Activated CD4-positive, alpha-beta T cell treated with anti-CD3 and anti-CD28 coated beads, Interleukin-2, amount 50 U/mL, for 48 hours (primary cell): ENCODE results near the gene ROR1.
"Not testable (repeated sequence)": the region's sequence is repeated elsewhere in the genome, so short reads cannot be mapped to it uniquely, and the experiment has no call there.

Source experiments
- DNase-seq, 2 experiments: peaks; one replicate each; pipeline ENCODE4 v3.0.0-alpha.2; 2020

The ROR1 gene

DNA sequence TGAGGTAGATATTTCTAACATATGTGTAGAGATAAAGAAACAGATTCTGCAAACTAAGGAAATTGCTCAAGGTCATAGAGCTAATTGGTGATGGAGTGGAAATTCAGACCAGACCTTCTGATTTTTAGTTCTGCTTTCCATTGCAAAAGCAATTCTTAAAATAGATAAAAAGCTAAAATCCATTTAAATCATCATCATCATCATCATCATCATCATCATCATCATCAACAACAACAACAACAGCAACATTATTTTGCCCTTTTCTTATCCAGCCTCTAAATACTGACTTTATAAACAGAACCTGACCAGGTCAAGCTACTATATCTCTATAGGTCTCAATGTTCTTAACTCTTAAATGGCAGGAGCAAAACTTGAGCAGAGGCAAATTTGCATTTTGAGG lies 14.0 kb upstream of the ROR1 start:
- no peak for DNase-seq

DNA sequence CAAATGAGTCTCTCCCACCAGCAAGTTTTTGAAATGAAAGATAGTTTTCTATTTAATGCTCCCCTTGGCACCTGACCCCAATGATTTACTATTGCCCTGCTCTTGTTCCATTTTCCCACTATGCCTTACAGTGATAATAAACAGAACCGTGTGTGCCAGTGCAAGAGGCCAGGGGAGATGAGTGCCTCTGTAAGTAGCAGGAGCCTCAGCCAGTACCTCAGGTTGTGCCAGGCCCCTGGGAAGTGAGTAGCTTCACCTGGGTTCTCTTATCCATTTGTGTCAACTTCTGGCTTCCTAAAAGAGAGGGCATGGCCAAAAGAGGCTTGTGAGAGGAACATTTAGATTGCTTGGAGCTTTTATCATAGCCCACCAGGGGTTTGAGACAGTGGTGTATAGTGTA lies 3.4 kb upstream of the ROR1 start:
- DNase-seq, result no peak

DNA sequence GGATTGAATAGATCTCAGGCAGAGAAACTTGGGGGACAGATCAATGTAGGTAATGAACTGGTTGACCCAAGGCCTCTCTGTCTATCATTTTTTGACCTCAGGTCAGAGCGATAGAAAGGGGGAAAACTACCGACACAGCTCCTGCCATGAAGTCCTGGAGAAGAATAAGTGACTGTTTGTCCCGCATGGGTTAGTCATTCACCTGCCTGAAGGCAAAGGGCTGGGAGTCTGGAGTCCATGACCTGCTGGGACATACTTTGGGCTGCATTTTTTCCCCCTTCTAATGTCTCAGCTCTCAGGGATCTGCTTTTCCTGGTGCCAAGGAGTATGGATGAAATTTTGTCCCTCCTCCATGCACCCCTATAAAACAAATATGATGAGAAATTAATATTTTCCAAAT lies 1.6 kb upstream of the ROR1 start:
- DNase-seq, result no peak

DNA sequence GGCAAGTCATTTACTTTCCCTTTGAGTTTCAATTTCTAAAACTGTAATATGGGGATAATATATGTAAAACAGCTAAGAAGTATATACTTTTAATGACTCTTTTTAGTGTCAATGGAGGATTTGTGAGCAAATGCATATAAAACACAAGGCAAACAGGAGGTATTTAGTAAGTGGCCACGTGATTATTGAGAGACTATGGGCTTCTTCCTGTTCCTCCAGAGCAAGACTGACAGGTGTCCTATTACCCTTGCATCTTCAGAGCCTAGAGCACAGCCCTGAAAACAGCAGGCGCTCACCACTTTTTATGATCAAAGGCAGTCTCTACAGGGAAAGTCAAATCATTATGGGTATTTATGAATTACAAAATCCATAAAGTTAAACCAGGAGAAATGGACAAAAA lies 941 bp upstream of the ROR1 start:
- DNase-seq, result no peak

DNA sequence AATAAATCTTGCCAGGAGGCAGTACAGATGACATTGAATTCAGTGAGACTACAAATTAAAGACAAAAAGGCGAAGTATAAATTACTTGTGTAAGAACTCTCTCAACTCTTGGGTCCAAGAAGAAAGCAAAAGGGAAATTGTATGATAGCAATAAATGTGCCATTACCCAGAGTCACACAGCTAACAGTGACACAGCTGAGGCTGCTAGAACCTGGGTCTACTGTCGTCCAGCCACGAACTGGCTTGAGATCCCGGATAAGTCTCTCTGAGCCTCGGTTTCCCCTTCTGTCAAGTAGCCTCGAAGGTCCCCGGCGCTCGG lies 362 bp upstream of the ROR1 start:
- DNase-seq, result no peak

GRCh38 chr1:63774617-63775417 lies 1.0 kb downstream of the ROR1 start:
- peak; percentile 8 to 15 for DNase-seq

- DNase-seq, result no peak
Measured at GRCh38 chr1:63775418-63776127, 1.8 kb downstream of the ROR1 start.

GRCh38 chr1:63777286-63777685 lies 3.5 kb downstream of the ROR1 start:
- DNase-seq, result no peak

DNA sequence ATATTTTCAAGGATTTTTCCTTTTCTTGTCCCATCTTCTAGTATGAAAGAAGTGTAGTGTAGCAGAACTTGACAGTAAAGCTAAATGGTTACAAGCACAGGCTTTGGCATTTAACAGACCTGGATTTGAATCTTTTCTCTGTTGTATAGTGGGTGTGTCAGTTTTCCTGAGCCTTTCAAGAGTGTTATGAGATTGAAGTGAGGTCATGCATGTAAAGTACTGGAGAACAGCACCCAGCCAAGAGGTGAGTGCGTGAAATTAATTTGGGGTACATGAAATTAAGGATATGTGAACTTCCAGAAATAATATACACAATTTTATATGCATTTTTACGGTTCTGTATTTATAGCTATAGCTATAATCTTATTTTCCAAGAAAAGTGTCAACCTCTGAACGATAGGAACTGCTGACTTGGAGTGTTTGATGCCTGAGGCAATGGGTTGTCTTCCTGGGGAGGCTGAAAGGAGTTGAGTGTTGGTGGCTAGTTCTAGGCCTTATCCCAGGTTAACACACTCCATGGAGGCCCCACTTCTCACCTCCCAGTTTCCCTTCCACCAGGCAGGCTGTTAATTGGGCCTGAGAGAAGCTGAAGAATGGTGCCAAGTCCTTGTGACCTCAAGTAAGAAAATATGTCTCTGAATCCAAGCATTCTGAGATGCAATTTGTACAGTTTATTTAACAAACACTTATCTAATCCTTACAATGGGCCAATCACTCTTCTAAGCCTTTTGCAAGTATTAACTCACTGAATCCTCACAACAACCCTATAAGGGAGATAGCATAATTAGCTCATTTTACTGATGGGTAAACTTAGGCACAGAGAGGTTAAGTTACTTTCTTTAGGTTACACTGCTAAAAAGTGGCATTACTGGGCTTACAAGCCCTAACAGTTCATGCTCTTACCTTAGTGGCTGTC lies 4.4 kb downstream of the ROR1 start:
- no peak for DNase-seq

DNA sequence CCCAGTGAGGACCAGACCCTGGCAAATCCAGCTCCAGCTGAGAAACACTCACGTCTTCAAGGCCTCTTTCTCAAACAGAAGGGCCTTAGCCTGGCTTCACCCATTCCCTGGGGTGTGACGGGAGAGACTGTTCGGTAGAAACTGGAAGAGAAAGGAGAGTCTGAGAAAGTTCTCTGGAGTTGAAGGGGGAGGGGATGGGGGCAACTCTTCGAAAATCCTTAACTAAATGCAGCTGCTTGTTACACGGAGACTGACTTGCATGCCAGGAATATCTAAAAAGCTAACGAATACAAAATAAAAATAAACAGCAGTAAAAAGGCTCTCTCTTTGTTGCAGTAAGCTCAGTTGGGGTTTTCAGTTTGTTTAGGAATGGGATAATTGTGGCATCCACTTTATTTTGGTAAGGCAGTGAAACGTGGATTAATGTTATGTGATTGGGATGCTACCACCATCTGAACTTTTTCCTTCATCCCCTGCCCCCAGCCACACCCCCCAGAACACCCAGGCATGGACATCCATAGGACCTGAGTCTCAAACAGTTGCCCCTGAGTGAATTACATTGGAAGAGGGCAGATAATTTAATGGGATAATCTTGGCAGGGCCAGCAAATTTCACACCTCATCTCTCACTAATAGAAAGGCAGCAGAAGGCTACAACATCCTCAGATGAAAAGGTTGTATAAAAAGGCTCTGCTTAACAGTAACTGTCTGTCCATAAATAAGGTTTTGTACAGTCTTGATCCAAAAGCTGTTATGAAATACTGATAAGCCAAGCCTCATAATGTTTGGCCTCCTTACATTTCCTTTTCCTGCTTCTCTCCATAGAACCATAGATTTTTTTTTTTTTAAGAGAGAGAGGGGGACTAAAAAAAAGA lies 5.8 kb downstream of the ROR1 start:
- no peak for DNase-seq

DNA sequence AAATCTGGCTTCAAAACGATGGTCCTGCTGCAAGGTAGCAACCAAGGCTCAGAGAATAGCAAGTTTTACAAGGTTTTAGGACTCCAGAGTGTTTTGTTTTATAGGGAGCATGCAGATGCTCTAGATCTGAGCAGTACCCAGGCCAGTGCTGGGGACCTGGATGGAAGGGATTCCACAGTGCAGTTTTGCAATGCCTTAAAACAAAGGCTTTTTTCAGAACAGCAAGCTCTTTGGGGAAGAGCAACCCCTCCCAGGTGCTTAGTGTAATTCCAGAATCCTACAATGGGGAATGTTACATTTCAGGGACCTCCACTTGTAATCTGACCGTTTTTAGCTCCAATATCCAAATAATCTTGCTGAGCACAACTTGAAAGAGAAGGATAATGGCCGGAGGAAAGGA lies 6.7 kb downstream of the ROR1 start:
- no peak for DNase-seq

DNA sequence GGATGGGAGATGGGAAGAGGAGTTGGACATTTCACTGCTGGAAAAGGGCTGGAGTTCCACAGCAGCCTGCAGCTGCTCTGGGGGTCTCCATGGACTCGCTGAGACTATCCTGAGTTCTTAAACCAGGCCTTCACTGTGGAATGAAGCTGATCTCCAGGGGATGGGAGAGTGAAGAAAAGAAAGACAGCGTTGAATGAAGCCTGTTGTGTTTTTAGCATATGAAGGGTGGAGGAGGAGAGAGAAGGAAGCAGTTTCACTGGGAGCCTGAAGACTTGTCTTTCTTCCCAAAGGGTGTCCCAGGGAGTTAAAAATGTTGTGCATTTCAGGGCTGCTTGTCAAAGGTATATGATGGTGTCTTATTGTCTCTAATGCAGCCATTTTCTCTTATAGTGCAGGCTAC lies 9.2 kb downstream of the ROR1 start:
- no peak for DNase-seq

GRCh38 chr1:63784083-63784482 lies 10.3 kb downstream of the ROR1 start:
- DNase-seq, result no peak

DNA sequence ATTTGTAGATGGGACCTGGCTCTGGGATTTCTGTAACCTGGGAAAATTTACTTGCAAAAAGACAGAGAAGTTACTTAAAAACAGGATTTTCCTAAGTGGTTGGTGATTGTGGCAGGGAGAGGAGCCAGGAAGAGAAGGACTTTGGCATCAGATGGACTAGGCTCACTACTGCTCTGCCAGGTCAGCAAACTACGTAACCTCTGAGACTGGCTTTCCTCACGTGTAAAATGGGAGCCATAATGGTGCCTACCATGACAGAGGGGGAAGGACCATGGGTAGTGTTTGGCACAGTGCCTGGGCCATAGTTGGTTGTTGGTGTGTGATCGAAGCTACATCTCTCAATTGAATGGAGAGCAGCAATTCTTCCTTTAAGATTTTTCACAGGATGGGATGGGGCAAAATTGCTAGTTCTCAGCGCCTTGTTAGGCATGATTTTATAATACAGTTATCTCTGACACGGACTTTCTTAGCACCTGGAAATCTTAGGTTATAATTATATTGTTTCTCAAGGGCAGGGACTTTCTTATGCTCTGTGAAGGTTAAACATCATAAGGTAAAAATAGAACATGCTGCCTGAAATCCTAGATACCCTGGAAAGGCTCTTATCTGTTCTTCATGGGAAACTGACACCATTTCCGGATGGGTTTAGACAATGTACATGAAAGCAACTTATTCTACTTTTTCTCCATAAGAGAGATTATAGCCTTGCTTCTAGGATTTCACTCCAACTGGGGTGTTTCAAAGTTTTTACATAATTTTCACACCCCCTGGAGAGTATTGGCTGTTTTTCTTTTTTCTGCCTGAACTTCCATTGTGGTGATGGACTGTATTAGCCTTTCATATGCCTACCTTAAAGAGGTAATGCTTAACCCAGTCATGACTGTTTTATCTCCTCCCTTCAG lies 10.9 kb downstream of the ROR1 start:
- DNase-seq, result no peak

- not testable (repeated sequence) for DNase-seq
Measured at GRCh38 chr1:63787270-63787669, 13.5 kb downstream of the ROR1 start.

GRCh38 chr1:63787875-63788274 lies 14.1 kb downstream of the ROR1 start:
- no peak for DNase-seq

DNA sequence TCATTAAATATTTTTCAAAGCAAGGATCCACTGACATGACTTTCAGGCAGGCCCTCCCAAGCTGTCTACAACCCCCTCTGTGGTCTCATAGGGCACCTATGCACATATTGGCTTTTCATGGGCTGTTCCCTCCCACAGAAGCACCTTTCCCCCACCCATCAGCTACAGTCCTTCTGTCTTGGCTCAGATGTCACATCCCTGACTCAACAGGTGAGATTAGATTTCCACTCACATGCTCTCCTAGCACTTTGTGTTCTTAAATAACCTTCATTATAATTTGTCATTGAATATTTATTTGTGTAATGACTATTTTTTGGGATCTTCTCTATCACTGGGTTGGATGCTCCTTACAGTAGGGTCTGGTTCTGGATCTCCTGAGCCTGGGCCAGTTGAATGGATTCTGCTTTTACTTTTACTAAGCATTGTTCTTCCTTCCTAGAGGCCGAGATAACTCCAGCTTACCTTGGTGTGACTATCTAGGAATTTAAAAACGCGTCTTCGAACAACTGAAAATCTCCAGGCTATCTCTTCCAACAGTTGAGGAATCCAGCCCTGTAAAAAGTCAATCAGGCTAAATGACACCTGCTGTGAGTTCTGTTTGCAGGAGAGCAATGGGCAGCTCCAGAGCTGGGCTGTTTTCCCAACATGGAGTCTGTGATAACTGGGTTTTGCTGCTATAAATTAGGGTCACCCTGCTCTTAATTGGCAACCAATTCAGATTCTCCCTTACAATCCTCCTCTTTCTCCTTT lies 16.2 kb downstream of the ROR1 start:
- DNase-seq, result no peak

DNA sequence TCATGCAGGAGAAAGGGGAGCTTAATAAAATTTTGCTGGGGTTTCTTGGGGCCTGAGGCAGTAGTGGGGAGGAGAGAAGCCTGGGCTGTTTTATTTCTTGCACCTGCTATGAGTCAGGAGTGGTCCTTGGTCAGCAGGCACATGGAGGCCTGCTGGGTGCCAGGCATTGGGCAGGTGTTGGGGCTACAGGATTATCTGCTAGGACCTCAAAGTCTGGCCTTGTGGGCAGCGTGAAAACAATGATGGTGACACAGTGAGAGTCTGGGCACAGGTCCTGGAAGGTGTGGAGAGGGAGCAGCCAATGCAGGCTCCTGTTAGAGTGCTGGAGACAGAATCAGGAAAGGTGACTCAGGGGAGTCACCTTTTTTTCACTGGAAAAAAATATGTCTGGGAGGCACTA lies 17.2 kb downstream of the ROR1 start:
- DNase-seq, result no peak

DNA sequence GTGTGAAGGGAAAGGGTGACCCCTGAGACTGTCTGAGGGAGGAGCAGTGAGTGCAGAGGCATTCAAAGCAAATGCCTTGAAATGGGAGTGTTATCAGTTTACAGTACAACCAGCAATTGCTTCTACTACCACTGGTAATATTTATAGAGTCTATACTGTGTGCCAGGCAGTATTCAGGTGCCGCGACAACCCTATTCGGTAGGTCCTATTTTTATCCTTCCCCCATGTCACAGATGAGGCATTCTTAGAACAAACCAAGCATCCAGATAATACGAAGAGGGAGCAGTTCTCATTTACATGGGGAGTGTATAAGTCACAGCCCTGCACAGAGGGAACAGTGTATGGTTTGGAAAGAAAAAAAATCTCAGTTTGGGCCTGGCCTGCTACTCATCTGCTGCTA lies 18.3 kb downstream of the ROR1 start:
- DNase-seq, result no peak

DNA sequence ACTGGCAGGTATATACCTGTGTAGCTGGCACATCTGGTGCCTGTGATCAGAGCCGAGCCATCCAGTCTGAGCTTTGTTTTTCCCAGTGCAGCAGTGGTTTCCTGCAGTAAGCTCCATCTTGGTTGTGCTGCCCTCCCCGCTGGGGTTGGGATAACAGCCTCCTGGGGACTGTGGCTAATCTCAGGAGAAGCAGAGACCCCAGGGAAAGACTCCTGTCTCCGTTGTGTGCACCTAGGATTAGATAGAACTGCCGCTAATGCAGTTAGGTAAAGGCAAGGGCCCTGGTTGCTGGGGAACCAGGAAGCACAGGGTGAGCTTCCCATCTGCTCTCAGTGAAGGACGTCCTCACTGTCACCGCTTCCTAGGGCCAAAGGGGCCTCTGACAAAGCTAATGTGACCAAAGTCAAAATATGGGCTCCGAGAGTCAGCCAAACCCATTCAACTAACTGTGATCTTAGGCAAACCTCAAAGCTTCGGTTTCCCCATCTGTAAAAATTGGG lies 20.0 kb downstream of the ROR1 start:
- DNase-seq, result no peak

GRCh38 chr1:63794354-63794753 lies 20.5 kb downstream of the ROR1 start:
- no peak for DNase-seq
